ENCODE data around the gene CTNNBL1.

GRCh38 chr20:37726971-37727956, 33.4 kb downstream of the CTNNBL1 start:
- TF ChIP-seq ZNF274 (IDR thresholded peaks at IDR 0.05; ENCODE audit: low read depth, low read length) (no peak), SUZ12 (IDR thresholded peaks at IDR 0.05; ENCODE audit: extremely low read depth, insufficient read depth, insufficient read length) (no peak)

Measured in NT2/D1 (cell line).